IMR-90 (cell line): ENCODE results near the gene PPP1R3D. TPM values are rescaled to one million over a fixed set of nuclear protein-coding genes. Genes with fewer than 3 reads are reported as not detected.

Experiments used
- ATAC-seq: fragments of 200-7000 bp; cut with Tn5 transposase; 2 replicates; pipeline ENCODE4 v1.9.1; 2020; ENCODE audit warnings: low read depth, mild to moderate bottlenecking, moderate library complexity
- BruUV-seq: library from RNA; stranded (reverse); fragments of 400-500 nt; replicated peaks from 2 replicates; lab custom pipeline; 2021; lab: Mats Ljungman, UMichigan
- CTCF ChIA-PET: fragments of 300-600 bp; formaldehyde crosslinking; extraction: SDS; loops from one replicate; lab custom pipeline; 2021; ENCODE audit warnings: antibody characterized with exemption; lab: Yijun Ruan, JAX
- POLR2A ChIA-PET: fragments of 300-600 bp; sonication (Branson Sonifier 250); formaldehyde crosslinking; loops from one replicate; lab custom pipeline; 2022; ENCODE audit warnings: antibody characterized with exemption; ENCODE audit not compliant: unreplicated experiment; lab: Charles Lee
- DNase-seq: peaks from one replicate; pipeline ENCODE4 v3.0.0; 2013
- H2AFZ ChIP-seq: replicated peaks from 2 replicates; pipeline ENCODE3; 2013; ENCODE audit warnings: low read length, mild to moderate bottlenecking; ENCODE audit not compliant: poor library complexity
- H2AK5ac ChIP-seq: 2 replicates; pipeline ENCODE4 v1.6.1; 2013; ENCODE audit warnings: low read depth, low read length, inconsistent platforms
- H2AK9ac ChIP-seq: replicated peaks from 2 replicates; pipeline ENCODE3; 2013; ENCODE audit warnings: mild to moderate bottlenecking, low read depth, low read length, moderate library complexity; ENCODE audit not compliant: poor library complexity
- H2BK120ac ChIP-seq: 2 replicates; pipeline ENCODE4 v1.6.1; 2013; ENCODE audit warnings: low read depth, low read length, inconsistent platforms
- H2BK15ac ChIP-seq: 3 replicates; pipeline ENCODE4 v1.6.1; 2013; ENCODE audit warnings: low read depth, low read length, inconsistent platforms
- H2BK20ac ChIP-seq: 2 replicates; pipeline ENCODE4 v1.6.1; 2013; ENCODE audit warnings: low read depth, mild to moderate bottlenecking, inconsistent platforms, low read length, moderate library complexity
- H2BK5ac ChIP-seq: 2 replicates; pipeline ENCODE4 v1.6.1; 2013; ENCODE audit warnings: mild to moderate bottlenecking, low read depth, low read length, inconsistent platforms; ENCODE audit not compliant: poor library complexity, severe bottlenecking
- H3K14ac ChIP-seq: replicated peaks from 2 replicates; pipeline ENCODE4 v1.6.1; 2013; ENCODE audit warnings: low read depth, low read length, inconsistent platforms
- H3K18ac ChIP-seq: 2 replicates; pipeline ENCODE4 v1.6.1; 2013; ENCODE audit warnings: low read depth, low read length, control low read depth
- H3K23ac ChIP-seq: 2 replicates; pipeline ENCODE4 v1.6.1; 2013; ENCODE audit warnings: low read depth, low read length, inconsistent platforms
- H3K27ac ChIP-seq: 2 replicates; pipeline ENCODE4 v1.5.1; 2013; ENCODE audit warnings: mild to moderate bottlenecking, control low read depth, low read length; ENCODE audit not compliant: insufficient read depth
- H3K27me3 ChIP-seq: 2 replicates; pipeline ENCODE4 v1.6.1; 2013; ENCODE audit warnings: low read length; ENCODE audit not compliant: control insufficient read depth, insufficient read depth
- H3K36me3 ChIP-seq: 2 replicates; pipeline ENCODE4 v1.6.1; 2013; ENCODE audit warnings: low read length, mixed read lengths; ENCODE audit not compliant: control insufficient read depth, insufficient read depth
- H3K4ac ChIP-seq: 2 replicates; pipeline ENCODE4 v1.6.1; 2013; ENCODE audit warnings: low read depth, low read length, inconsistent platforms
- H3K4me1 ChIP-seq: 2 replicates; pipeline ENCODE4 v1.6.1; 2013; ENCODE audit warnings: low read length, mixed read lengths; ENCODE audit not compliant: control insufficient read depth, insufficient read depth
- H3K4me2 ChIP-seq: 2 replicates; pipeline ENCODE4 v1.6.1; 2013; ENCODE audit warnings: low read depth, mild to moderate bottlenecking, control low read depth, low read length, moderate library complexity
- H3K4me3 ChIP-seq: 2 replicates; pipeline ENCODE4 v1.5.1; 2013; ENCODE audit warnings: low read depth, mild to moderate bottlenecking, control low read depth, low read length, moderate library complexity; ENCODE audit not compliant: insufficient read depth
- H3K56ac ChIP-seq: 2 replicates; pipeline ENCODE4 v1.6.1; 2013; ENCODE audit warnings: low read length, inconsistent platforms; ENCODE audit not compliant: insufficient read depth; ENCODE audit errors: extremely low read depth
- H3K79me1 ChIP-seq, 2 experiments: 2 replicates each; pipeline ENCODE4 v1.6.1; 2013; ENCODE audit warnings: low read length in 2 of 2, inconsistent platforms in 1 of 2, low read depth in 1 of 2
- H3K9ac ChIP-seq: 2 replicates; pipeline ENCODE4 v1.6.1; 2013; ENCODE audit warnings: low read depth, low read length, control low read depth
- H3K9me1 ChIP-seq: 2 replicates; pipeline ENCODE4 v1.6.1; 2013; ENCODE audit warnings: low read length, inconsistent platforms; ENCODE audit not compliant: insufficient read depth
- H3K9me3 ChIP-seq: 2 replicates; pipeline ENCODE4 v1.6.1; 2013; ENCODE audit warnings: low read length; ENCODE audit not compliant: control insufficient read depth, insufficient read depth
- H4K20me1 ChIP-seq: 2 replicates; pipeline ENCODE4 v1.6.1; 2013; ENCODE audit warnings: low read length, inconsistent platforms; ENCODE audit not compliant: insufficient read depth
- H4K5ac ChIP-seq: 2 replicates; pipeline ENCODE4 v1.6.1; 2013; ENCODE audit warnings: mild to moderate bottlenecking, low read depth, low read length, control low read depth
- H4K8ac ChIP-seq, 2 experiments: 2 replicates each; pipeline ENCODE4 v1.6.1; 2013; ENCODE audit warnings: low read depth in 2 of 2, low read length in 2 of 2, control low read depth in 1 of 2, inconsistent platforms in 1 of 2
- H4K91ac ChIP-seq: 2 replicates; pipeline ENCODE4 v1.6.1; 2013; ENCODE audit warnings: low read depth, low read length, inconsistent platforms; ENCODE audit not compliant: insufficient read depth
- MAFK ChIP-seq: IDR thresholded peaks from 2 replicates; pipeline ENCODE4 v1.6.1; 2012; ENCODE audit warnings: low read depth, low read length, improper control_type of control experiment
- MAZ ChIP-seq: IDR thresholded peaks from 2 replicates; pipeline ENCODE4 v1.6.1; 2012; ENCODE audit warnings: low read depth, mild to moderate bottlenecking, low read length, improper control_type of control experiment, moderate library complexity, borderline replicate concordance
- POLR2A ChIP-seq: IDR thresholded peaks from 2 replicates; pipeline ENCODE4 v1.6.1; 2012; ENCODE audit warnings: mild to moderate bottlenecking, low read depth, low read length
- SMC3 ChIP-seq: fragments of 150-350 bp; IDR thresholded peaks from 2 replicates; pipeline ENCODE4 v1.6.1; 2016; ENCODE audit warnings: low read depth, mild to moderate bottlenecking, antibody characterized with exemption, low read length, moderate library complexity
- WGBS, 2 experiments: methylation state at CpG; one replicate each; pipeline versions ENCODE4 v1.1.5 to v1.1.7; 2013; ENCODE audit warnings: missing lambda C conversion rate in 2 of 2; ENCODE audit not compliant: insufficient read length in 1 of 2; ENCODE audit errors: extremely low coverage in 2 of 2; 5-methylcytosine and 5-hydroxymethylcytosine counted together
- dilution Hi-C: fragments of 300-500 bp; cut with HindIII; formaldehyde crosslinking; loops from one replicate; pipeline ENCODE4 v1.14.3; 2018; ENCODE audit warnings: low sequenced_read_pairs; ENCODE audit not compliant: unreplicated experiment
- in situ Hi-C: fragments of 300-500 bp; cut with MboI; formaldehyde crosslinking; loops from 3 replicates; pipeline ENCODE4 v1.14.3; 2019; ENCODE audit warnings: low sequenced_read_pairs, inconsistent platforms, mixed read lengths
- intact Hi-C: fragments of 100-400 bp; cut with micrococcal nuclease; formaldehyde crosslinking; loops from 2 replicates; pipeline ENCODE4 v1.10.0; 2022
- polyA plus RNA-seq, 3 experiments: library from polyadenylated mRNA; depleted of rRNA; stranded (reverse); fragments of >200 nt; gene quantifications; 2 replicates each; pipeline ENCODE4 v1.2.3, GENCODE V29; 2012; ENCODE audit warnings: low replicate concordance in 1 of 3
- total RNA-seq: library from RNA; depleted of rRNA; stranded (reverse); fragments of >200 nt; gene quantifications from 2 replicates; pipeline ENCODE4 v1.2.3, GENCODE V29; 2012
- TF ChIP-seq, protein P1 (sequence below): fragments of 150-350 bp; IDR thresholded peaks from 2 replicates; pipeline ENCODE4 v1.6.1; 2017; ENCODE audit warnings: mild to moderate bottlenecking, antibody characterized with exemption, low read length, low read depth

PPP1R3D gene
- total and polyA plus RNA-seq, 2 of the 4 experiments (the other 2 are of a cell fraction) = 1.6 to 2.7 TPM

DNA sequence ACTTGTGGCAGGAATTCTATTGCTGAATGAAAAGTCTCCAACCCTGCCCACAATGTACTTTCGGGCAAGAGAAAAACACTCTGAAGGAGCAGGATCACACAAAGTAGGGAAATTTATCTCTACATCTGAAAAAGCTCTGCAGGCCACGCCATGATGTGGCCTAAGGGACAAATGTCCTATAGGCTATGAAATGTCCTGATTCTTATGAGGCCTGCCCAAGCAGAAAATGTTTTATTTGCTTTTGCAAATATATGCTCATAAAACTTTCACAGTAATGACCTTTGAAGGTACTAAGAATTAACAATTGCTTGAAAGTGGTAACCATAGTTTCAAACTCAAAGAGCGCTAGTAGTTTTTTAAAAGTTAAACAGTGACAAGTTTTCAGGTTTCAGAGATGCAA is 37.6 kb downstream of the PPP1R3D start:
- Histone ChIP-seq H3K36me3 (no peaks in the 10 kb centered on the region), H3K4me3 (no peak overlapping the region), H3K4me2 (no peak overlapping the region), H3K79me1 (no peaks in the 10 kb centered on the region), H2BK5ac (no peak overlapping the region), H2BK15ac (no peak overlapping the region), H4K8ac (no peak overlapping the region), H3K27me3 (no peaks in the 10 kb centered on the region), H4K5ac (no peak overlapping the region), H3K9me3 (no peaks in the 10 kb centered on the region), H2AK5ac (no peak overlapping the region), H2BK20ac (no peak overlapping the region), H3K56ac (no peak overlapping the region), H3K9ac (no peak overlapping the region), H2AFZ (no peak overlapping the region), H2AK9ac (no peak overlapping the region), H4K91ac (no peak overlapping the region), H3K4ac (no peak overlapping the region), H3K23ac (no peak overlapping the region), H4K20me1 (no peaks in the 10 kb centered on the region), H3K9me1 (no peaks in the 10 kb centered on the region), H3K14ac (no peak overlapping the region), H3K4me1 (no peaks in the 10 kb centered on the region), H3K18ac (no peak overlapping the region), H2BK120ac (no peak overlapping the region), H3K27ac (no peak overlapping the region)
- in situ Hi-C loops (no loop called here), dilution Hi-C loops (no loop called here), intact Hi-C loops (no loop called here)
- TF ChIP-seq MAFK (no peak), SMC3 (no peak), MAZ (no peak), POLR2A (no peak)
- TF ChIP-seq, protein P1, sequence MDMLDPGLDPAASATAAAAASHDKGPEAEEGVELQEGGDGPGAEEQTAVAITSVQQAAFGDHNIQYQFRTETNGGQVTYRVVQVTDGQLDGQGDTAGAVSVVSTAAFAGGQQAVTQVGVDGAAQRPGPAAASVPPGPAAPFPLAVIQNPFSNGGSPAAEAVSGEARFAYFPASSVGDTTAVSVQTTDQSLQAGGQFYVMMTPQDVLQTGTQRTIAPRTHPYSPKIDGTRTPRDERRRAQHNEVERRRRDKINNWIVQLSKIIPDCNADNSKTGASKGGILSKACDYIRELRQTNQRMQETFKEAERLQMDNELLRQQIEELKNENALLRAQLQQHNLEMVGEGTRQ = no peak
- no TSS peak for BruUV-seq
- ChIA-PET CTCF (interaction anchor here (0.9 kb wide), 1 partner anchor 17 kb away, joined by 3 read pairs; no protein-coding TSS in a partner anchor), POLR2A (no interaction called here)
- ATAC-seq (no peak), DNase-seq (no peak)
- no CpG with 5 or more reads among the region's 3 CpGs for WGBS, 2 experiments
